Measurements from ENCODE around the gene EMSY.

GRCh38 chr11:76466666-76467065, 21.8 kb downstream of the EMSY start:
- no peak for TF ChIP-seq EZH2 (IDR thresholded peaks at IDR 0.05; ENCODE audit: borderline replicate concordance, low read depth, low read length, severe bottlenecking)
- no peak for TF ChIP-seq CTCF (IDR thresholded peaks at IDR 0.05; ENCODE audit: extremely low read depth in 1 of 2, insufficient read depth in 1 of 2, low read depth in 1 of 2, low read length in 2 of 2)
- TF ChIP-seq FOS (IDR thresholded peaks at IDR 0.05; ENCODE audit: borderline replicate concordance, insufficient read depth, low read length): no peak
- TF ChIP-seq POLR2A (IDR thresholded peaks at IDR 0.05; ENCODE audit: low read depth, low read length): no peak
- no peak for TF ChIP-seq GATA2 (IDR thresholded peaks at IDR 0.05; ENCODE audit: insufficient read depth, insufficient read length, low read depth, low read length)
- no peak for TF ChIP-seq JUN (IDR thresholded peaks at IDR 0.05; ENCODE audit: borderline replicate concordance, insufficient read depth, insufficient read length, low read depth)
- TF ChIP-seq MAX (IDR thresholded peaks at IDR 0.05; ENCODE audit: insufficient read depth, insufficient read length): no peak
- TF ChIP-seq MYC (IDR thresholded peaks at IDR 0.05; ENCODE audit: low read depth, low read length): no peak
- TF ChIP-seq POLR2AphosphoS5 (IDR thresholded peaks at IDR 0.05; ENCODE audit: insufficient read depth, low read depth, low read length): no peak

All from endothelial cell of umbilical vein (primary cell).